K562 (cell line): ENCODE measurements around the gene COL4A2. TPM values are rescaled to one million over a fixed set of nuclear protein-coding genes. Genes with fewer than 3 reads are reported as not detected.

Source experiments
- ATAC-seq: fragments of 200-7000 bp; cut with Tn5 transposase; 3 replicates; pipeline ENCODE4 v1.9.1; 2020; ENCODE audit warnings: moderate library complexity
- BruUV-seq: library from RNA; stranded (reverse); fragments of 400-500 nt; replicated peaks from 2 replicates; lab custom pipeline; 2021; lab: Mats Ljungman, UMichigan
- CTCF ChIA-PET: fragments of 300-600 bp; formaldehyde crosslinking; extraction: SDS; loops from one replicate; lab custom pipeline; 2021; ENCODE audit warnings: low intra/inter-chr PET ratio; lab: Yijun Ruan, JAX
- POLR2A ChIA-PET: fragments of 300-600, 350-650 bp; sonication (Branson Sonifier 250); formaldehyde crosslinking; extraction: SDS; loops from one replicate; lab custom pipeline; 2021; ENCODE audit warnings: antibody characterized with exemption, inconsistent platforms; lab: Yijun Ruan, JAX
- DNase-seq, 4 experiments: peaks; one replicate each; pipeline versions ENCODE4 v3.0.0 to v3.0.0-alpha.2; 2011 to 2018; ENCODE audit warnings: low spot score in 3 of 4, mixed read lengths in 3 of 4; ENCODE audit errors: extremely low read depth in 1 of 4
- FAIRE-seq: peaks from 2 replicates; lab custom pipeline; 2011; peaks lifted over from hg19 to GRCh38; lab: Jason Lieb, UNC
- H2AFZ ChIP-seq: 2 replicates; pipeline ENCODE4 v1.6.0; 2011; ENCODE audit warnings: low read depth, low read length, control low read depth, inconsistent platforms
- H3K27ac ChIP-seq: fragments of 200-600 bp; 3 replicates; pipeline ENCODE4 v1.8.0; 2011; ENCODE audit warnings: low read depth, mild to moderate bottlenecking, control low read depth, inconsistent platforms, low read length, moderate library complexity, mixed read lengths; ENCODE audit errors: extremely low read depth
- H3K27me3 ChIP-seq, 2 experiments: fragments of 300-600 bp in 1 of 2; 2 replicates in 1 of 2; 3 replicates in 1 of 2; pipeline versions ENCODE4 v1.6.0 to v1.8.0; 2011; ENCODE audit warnings: inconsistent platforms in 2 of 2, low read length in 2 of 2, mild to moderate bottlenecking in 1 of 2, mixed read lengths in 1 of 2, moderate library complexity in 1 of 2; ENCODE audit not compliant: control insufficient read depth in 2 of 2, insufficient read depth in 2 of 2
- H3K36me3 ChIP-seq: fragments of 300-600 bp; 3 replicates; pipeline ENCODE4 v1.8.0; 2011; ENCODE audit warnings: mild to moderate bottlenecking, low read length, inconsistent platforms; ENCODE audit not compliant: control insufficient read depth, insufficient read depth
- H3K4me1 ChIP-seq, 2 experiments: fragments of 200-600 bp in 1 of 2; replicated peaks in 1 of 2; 2 replicates in 1 of 2; 3 replicates in 1 of 2; pipeline versions ENCODE4 v1.5.1 to v1.8.0; 2011; ENCODE audit warnings: inconsistent platforms in 2 of 2, low read length in 2 of 2, mild to moderate bottlenecking in 1 of 2, mixed read lengths in 1 of 2, moderate library complexity in 1 of 2; ENCODE audit not compliant: control insufficient read depth in 2 of 2, insufficient read depth in 2 of 2
- H3K4me2 ChIP-seq: 2 replicates; pipeline ENCODE4 v1.6.1; 2011; ENCODE audit warnings: low read length, control low read depth, inconsistent platforms, mixed read lengths; ENCODE audit not compliant: insufficient read depth
- H3K4me3 ChIP-seq: fragments of 200-600 bp; sonication (generic), shearing (Covaris generic); 2 replicates; pipeline ENCODE4 v1.5.1; 2016; ENCODE audit warnings: control low read depth, inconsistent platforms
- H3K79me2 ChIP-seq: fragments of 200-600 bp; 3 replicates; pipeline ENCODE4 v1.8.0; 2011; ENCODE audit warnings: low read length, inconsistent platforms; ENCODE audit not compliant: control insufficient read depth, insufficient read depth
- H3K9ac ChIP-seq, 2 experiments: 2 replicates each; pipeline versions ENCODE4 v1.6.0 to v1.6.1; 2011; ENCODE audit warnings: low read depth in 2 of 2, low read length in 2 of 2, control low read depth in 1 of 2, inconsistent platforms in 1 of 2, mild to moderate bottlenecking in 1 of 2, mixed read lengths in 1 of 2; ENCODE audit not compliant: insufficient read depth in 1 of 2
- H3K9me1 ChIP-seq: one replicate; pipeline ENCODE4 v1.6.0; 2011; ENCODE audit warnings: inconsistent platforms, mild to moderate bottlenecking, low read length, moderate library complexity; ENCODE audit not compliant: control insufficient read depth, insufficient read depth
- H3K9me3 ChIP-seq: replicated peaks from 2 replicates; pipeline ENCODE4 v1.5.1; 2011; ENCODE audit warnings: low read depth, low read length, inconsistent platforms; ENCODE audit not compliant: control insufficient read depth, insufficient read depth
- H4K20me1 ChIP-seq: replicated peaks from 2 replicates; pipeline ENCODE4 v1.6.1; 2011; ENCODE audit warnings: low read length, inconsistent platforms, mixed read lengths; ENCODE audit not compliant: control insufficient read depth, insufficient read depth
- BHLHE40 ChIP-seq: IDR thresholded peaks from 2 replicates; pipeline ENCODE4 v1.6.1; 2011; ENCODE audit warnings: low read length, improper control_type of control experiment
- FOXA3 ChIP-seq, 2 experiments: fragments of 450-650 bp in 1 of 2; sonication (generic) in 1 of 2; formaldehyde crosslinking; IDR thresholded peaks in 1 of 2; conservative IDR thresholded peaks in 1 of 2; 2 replicates each; pipeline versions ENCODE4 v1.4.0 to v1.8.0; 2020 to 2022; ENCODE audit warnings: mild to moderate bottlenecking in 2 of 2, missing genetic modification reagents in 1 of 2
- PCBP2 ChIP-seq: fragments of 200-400 bp; formaldehyde crosslinking; IDR thresholded peaks from 2 replicates; pipeline ENCODE4 v1.6.1; 2018; ENCODE audit warnings: low read length, low read depth, mild to moderate bottlenecking, moderate library complexity; ENCODE audit not compliant: poor library complexity, severe bottlenecking
- PTRF ChIP-seq: fragments of 450-650 bp; IDR thresholded peaks from 2 replicates; pipeline ENCODE4 v1.6.1; 2016; ENCODE audit warnings: mild to moderate bottlenecking, missing genetic modification characterization, missing compliant biosample characterization
- TSC22D4 ChIP-seq: fragments of 450-650 bp; IDR thresholded peaks from 2 replicates; pipeline ENCODE4 v1.6.1; 2016; ENCODE audit warnings: missing genetic modification characterization, missing biosample characterization, control low read depth
- ZNF23 ChIP-seq: fragments of 250-450 bp; sonication (Bioruptor Pico); IDR thresholded peaks from 2 replicates; pipeline ENCODE4 v1.4.0; 2020; ENCODE audit warnings: mild to moderate bottlenecking
- ZNF347 ChIP-seq: fragments of 450-650 bp; formaldehyde crosslinking; IDR thresholded peaks from 2 replicates; pipeline ENCODE4 v1.4.0; 2020; ENCODE audit warnings: low read depth, mild to moderate bottlenecking, moderate library complexity
- WGBS: fragments of 100-300 bp; shearing (Covaris generic); methylation state at CpG from one replicate; pipeline ENCODE4 v1.1.6; 2016; ENCODE audit warnings: low coverage, mixed read lengths; ENCODE audit not compliant: insufficient coverage; ENCODE audit errors: missing lambda C conversion rate; 5-methylcytosine and 5-hydroxymethylcytosine counted together
- in situ Hi-C: fragments of 300-500 bp; cut with MboI; formaldehyde crosslinking; loops from 4 replicates; pipeline ENCODE4 v1.15.0; 2018; ENCODE audit warnings: inconsistent platforms, mixed read lengths
- intact Hi-C: fragments of 100-400 bp; cut with micrococcal nuclease; formaldehyde crosslinking; loops from 2 replicates; pipeline ENCODE4 v1.14.2; 2022
- polyA plus RNA-seq, 8 experiments: library from polyadenylated mRNA; depleted of rRNA in 4 of 8; stranded (reverse) in 5 of 8; unstranded in 3 of 8; fragments of >200 nt; fragmentation: Nextera tagmentation in 2 of 8; fragmentation: Illumina TruSeq in 1 of 8; extraction: Ambion mirVana in 2 of 8; extraction: Trizol in 1 of 8; gene quantifications; 2 replicates each; pipeline versions ENCODE4 v1.2.1 to v1.2.3, GENCODE V29; 2011 to 2014; ENCODE audit warnings: inconsistent platforms in 1 of 8, missing spikeins in 1 of 8
- total RNA-seq, 7 experiments: library from RNA; depleted of rRNA in 6 of 7; stranded (reverse); fragments of >200 nt in 6 of 7; fragmentation: Illumina TruSeq in 2 of 7; extraction: Trizol in 2 of 7; gene quantifications; 2 replicates each; pipeline versions ENCODE4 v1.2.1 to v1.2.3, GENCODE V29; 2011 to 2021; ENCODE audit warnings: low replicate concordance in 1 of 7
- TF ChIP-seq, protein P1 (sequence below): sonication (generic); formaldehyde crosslinking; IDR thresholded peaks from 2 replicates; pipeline ENCODE4 v1.9.0; 2022; ENCODE audit warnings: mild to moderate bottlenecking, missing genetic modification reagents
- TF ChIP-seq, protein P2 (sequence below): sonication (generic); formaldehyde crosslinking; IDR thresholded peaks from 2 replicates; pipeline ENCODE4 v1.8.0; 2022; ENCODE audit warnings: mild to moderate bottlenecking, missing genetic modification reagents, borderline replicate concordance
- TF ChIP-seq, protein P3 (sequence below), 2 experiments: fragments of 450-650 bp in 1 of 2; sonication (generic) in 1 of 2; formaldehyde crosslinking in 1 of 2; IDR thresholded peaks in 1 of 2; conservative IDR thresholded peaks in 1 of 2; 2 replicates each; pipeline versions ENCODE4 v1.6.1 to v1.8.1; 2016 to 2023; ENCODE audit warnings: mild to moderate bottlenecking in 2 of 2, moderate library complexity in 2 of 2, inconsistent platforms in 1 of 2, missing genetic modification reagents in 1 of 2
- TF ChIP-seq, protein P4 (sequence below): IDR thresholded peaks from 2 replicates; pipeline ENCODE4 v1.6.1; 2016; ENCODE audit warnings: missing genetic modification characterization, missing compliant biosample characterization

The COL4A2 gene
- total and polyA plus RNA-seq, 9 of the 15 experiments (the other 6 are each of a cell fraction or from before 2014, with no cell fraction given), result 0.13 to 15.2 (median 8.1) TPM

DNA sequence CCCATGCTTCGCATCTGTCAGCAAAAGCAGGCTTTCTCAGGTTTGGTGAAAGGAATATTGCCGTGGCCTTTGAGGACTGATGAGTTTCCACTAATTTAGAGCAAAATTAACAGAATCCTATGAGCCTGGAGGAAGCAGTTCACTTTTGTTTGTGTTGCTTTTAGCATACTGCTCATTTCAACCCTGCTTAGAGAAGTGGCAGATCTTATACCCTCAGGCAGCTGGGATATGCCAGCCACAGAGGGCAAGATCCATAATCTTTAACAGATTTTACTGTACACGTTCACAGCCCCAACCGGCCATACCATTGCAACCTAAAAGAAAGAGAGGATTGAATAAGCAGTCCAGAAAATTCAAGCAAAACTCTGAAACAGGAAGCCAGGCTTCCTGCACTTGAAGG, 60.5 kb downstream of the COL4A2 start (continued):
- TF ChIP-seq FOXA3 (CRISPR knock-in tag; conservative IDR thresholded peaks at IDR 0.05 in 1 of 2, IDR thresholded peaks at IDR 0.05 in 1 of 2) (no peak), BHLHE40 (no peak), ZNF23 (CRISPR knock-in tag) (no peak), PCBP2 (no peak), PTRF (tag) (no peak)
- TF ChIP-seq, protein P1, sequence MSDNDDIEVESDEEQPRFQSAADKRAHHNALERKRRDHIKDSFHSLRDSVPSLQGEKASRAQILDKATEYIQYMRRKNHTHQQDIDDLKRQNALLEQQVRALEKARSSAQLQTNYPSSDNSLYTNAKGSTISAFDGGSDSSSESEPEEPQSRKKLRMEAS (CRISPR knock-in tag), result no peak

DNA sequence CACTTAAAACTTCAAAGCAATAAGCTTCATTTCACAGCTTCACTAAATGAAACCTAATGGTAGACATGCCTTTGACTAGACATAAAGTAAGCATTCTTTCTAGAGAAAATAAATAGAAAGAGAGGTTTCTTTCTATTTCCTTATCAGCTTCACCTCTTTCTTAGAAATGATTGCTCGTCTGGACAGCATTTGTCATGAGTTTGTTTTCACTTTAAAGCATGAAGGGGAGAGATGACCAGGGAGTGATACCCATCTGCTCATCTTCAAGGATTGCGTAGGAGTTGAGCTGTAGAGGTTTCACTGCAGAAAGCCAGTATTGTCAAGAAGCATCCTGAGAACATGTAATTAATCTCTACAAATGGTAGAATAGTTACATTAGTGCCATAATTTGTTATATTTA, 61.3 kb downstream of the COL4A2 start:
- Histone ChIP-seq H3K4me2 (no peak overlapping the region), H3K36me3 (no peaks in the 10 kb centered on the region), H3K4me3 (no peak overlapping the region), H3K27me3 (peaks cover 0 to 13% of the 10 kb centered on the region in 2 experiments; a peak in 3 of 5 replicates), H2AFZ (no peak overlapping the region), H3K4me1 (no peaks in the 10 kb centered on the region), H3K9ac (no peak overlapping the region)
- intact Hi-C loops, result no loop called here
- ChIA-PET POLR2A (no interaction called here), CTCF (no interaction called here)
- no peak for DNase-seq
- TF ChIP-seq, protein P2, sequence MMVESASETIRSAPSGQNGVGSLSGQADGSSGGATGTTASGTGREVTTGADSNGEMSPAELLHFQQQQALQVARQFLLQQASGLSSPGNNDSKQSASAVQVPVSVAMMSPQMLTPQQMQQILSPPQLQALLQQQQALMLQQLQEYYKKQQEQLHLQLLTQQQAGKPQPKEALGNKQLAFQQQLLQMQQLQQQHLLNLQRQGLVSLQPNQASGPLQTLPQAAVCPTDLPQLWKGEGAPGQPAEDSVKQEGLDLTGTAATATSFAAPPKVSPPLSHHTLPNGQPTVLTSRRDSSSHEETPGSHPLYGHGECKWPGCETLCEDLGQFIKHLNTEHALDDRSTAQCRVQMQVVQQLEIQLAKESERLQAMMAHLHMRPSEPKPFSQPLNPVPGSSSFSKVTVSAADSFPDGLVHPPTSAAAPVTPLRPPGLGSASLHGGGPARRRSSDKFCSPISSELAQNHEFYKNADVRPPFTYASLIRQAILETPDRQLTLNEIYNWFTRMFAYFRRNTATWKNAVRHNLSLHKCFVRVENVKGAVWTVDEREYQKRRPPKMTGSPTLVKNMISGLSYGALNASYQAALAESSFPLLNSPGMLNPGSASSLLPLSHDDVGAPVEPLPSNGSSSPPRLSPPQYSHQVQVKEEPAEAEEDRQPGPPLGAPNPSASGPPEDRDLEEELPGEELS, result no peak
- TF ChIP-seq, protein P3, sequence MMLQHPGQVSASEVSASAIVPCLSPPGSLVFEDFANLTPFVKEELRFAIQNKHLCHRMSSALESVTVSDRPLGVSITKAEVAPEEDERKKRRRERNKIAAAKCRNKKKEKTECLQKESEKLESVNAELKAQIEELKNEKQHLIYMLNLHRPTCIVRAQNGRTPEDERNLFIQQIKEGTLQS (IDR thresholded peaks at IDR 0.05), result no peak
- TF ChIP-seq, protein P3 (CRISPR knock-in tag; conservative IDR thresholded peaks at IDR 0.05), result no peak
- TF ChIP-seq ZNF347 (CRISPR knock-in tag) (no peak), TSC22D4 (no peak)
- TF ChIP-seq, protein P4, sequence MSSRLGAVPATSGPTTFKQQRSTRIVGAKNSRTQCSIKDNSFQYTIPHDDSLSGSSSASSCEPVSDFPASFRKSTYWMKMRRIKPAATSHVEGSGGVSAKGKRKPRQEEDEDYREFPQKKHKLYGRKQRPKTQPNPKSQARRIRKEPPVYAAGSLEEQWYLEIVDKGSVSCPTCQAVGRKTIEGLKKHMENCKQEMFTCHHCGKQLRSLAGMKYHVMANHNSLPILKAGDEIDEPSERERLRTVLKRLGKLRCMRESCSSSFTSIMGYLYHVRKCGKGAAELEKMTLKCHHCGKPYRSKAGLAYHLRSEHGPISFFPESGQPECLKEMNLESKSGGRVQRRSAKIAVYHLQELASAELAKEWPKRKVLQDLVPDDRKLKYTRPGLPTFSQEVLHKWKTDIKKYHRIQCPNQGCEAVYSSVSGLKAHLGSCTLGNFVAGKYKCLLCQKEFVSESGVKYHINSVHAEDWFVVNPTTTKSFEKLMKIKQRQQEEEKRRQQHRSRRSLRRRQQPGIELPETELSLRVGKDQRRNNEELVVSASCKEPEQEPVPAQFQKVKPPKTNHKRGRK (tag), result no peak
- TF ChIP-seq, all 486 proteins: peak for 0
- in situ Hi-C loops, result no loop called here
- Histone ChIP-seq H3K27ac (no peak overlapping the region), H4K20me1 (no peaks in the 10 kb centered on the region), H3K79me2 (no peaks in the 10 kb centered on the region), H3K9me3 (no peaks in the 10 kb centered on the region), H3K9me1 (no peaks in the 10 kb centered on the region)
- no peak for ATAC-seq
- no peak for FAIRE-seq
- 0% methylated on average over 2 of the region's 2 CpGs for WGBS
- no TSS peak for BruUV-seq
